ENCODE measurements around the gene PLXNC1. TPM values are rescaled to one million over a fixed set of nuclear protein-coding genes. Genes with fewer than 3 reads are reported as not detected.

The PLXNC1 gene
- total and polyA plus RNA-seq, 4 donors, result 0.71 to 12.0 (median 3.3) TPM

GRCh38 chr12:94207849-94208621 is 59.7 kb downstream of the PLXNC1 start:
- TF ChIP-seq, protein P1, sequence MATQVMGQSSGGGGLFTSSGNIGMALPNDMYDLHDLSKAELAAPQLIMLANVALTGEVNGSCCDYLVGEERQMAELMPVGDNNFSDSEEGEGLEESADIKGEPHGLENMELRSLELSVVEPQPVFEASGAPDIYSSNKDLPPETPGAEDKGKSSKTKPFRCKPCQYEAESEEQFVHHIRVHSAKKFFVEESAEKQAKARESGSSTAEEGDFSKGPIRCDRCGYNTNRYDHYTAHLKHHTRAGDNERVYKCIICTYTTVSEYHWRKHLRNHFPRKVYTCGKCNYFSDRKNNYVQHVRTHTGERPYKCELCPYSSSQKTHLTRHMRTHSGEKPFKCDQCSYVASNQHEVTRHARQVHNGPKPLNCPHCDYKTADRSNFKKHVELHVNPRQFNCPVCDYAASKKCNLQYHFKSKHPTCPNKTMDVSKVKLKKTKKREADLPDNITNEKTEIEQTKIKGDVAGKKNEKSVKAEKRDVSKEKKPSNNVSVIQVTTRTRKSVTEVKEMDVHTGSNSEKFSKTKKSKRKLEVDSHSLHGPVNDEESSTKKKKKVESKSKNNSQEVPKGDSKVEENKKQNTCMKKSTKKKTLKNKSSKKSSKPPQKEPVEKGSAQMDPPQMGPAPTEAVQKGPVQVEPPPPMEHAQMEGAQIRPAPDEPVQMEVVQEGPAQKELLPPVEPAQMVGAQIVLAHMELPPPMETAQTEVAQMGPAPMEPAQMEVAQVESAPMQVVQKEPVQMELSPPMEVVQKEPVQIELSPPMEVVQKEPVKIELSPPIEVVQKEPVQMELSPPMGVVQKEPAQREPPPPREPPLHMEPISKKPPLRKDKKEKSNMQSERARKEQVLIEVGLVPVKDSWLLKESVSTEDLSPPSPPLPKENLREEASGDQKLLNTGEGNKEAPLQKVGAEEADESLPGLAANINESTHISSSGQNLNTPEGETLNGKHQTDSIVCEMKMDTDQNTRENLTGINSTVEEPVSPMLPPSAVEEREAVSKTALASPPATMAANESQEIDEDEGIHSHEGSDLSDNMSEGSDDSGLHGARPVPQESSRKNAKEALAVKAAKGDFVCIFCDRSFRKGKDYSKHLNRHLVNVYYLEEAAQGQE (IDR thresholded peaks at IDR 0.05), result no peak
- no peak for TF ChIP-seq MAX (IDR thresholded peaks at IDR 0.05)
- no peak for TF ChIP-seq ZBTB33 (IDR thresholded peaks at IDR 0.05)
- TF ChIP-seq TAF1 (conservative IDR thresholded peaks at IDR 0.05), result no peak
- TF ChIP-seq NR2F2 (IDR thresholded peaks at IDR 0.05), result no peak
- no peak for TF ChIP-seq HNF4G (IDR thresholded peaks at IDR 0.05)
- no peak for TF ChIP-seq FOXA1 (IDR thresholded peaks at IDR 0.05)
- no peak for TF ChIP-seq ATF3 (IDR thresholded peaks at IDR 0.05)
- TF ChIP-seq GABPA (IDR thresholded peaks at IDR 0.05 in 1 of 2, conservative IDR thresholded peaks at IDR 0.05 in 1 of 2), result no peak
- TF ChIP-seq RXRA (IDR thresholded peaks at IDR 0.05), result no peak
- no peak for TF ChIP-seq EGR1 (IDR thresholded peaks at IDR 0.05; ENCODE audit: low read depth in 2 of 2)
- no peak for TF ChIP-seq FOXA2 (IDR thresholded peaks at IDR 0.05)
- no peak for TF ChIP-seq HNF4A (conservative IDR thresholded peaks at IDR 0.05)
- no peak for TF ChIP-seq YY1 (IDR thresholded peaks at IDR 0.05)
- no peak for TF ChIP-seq RAD21 (IDR thresholded peaks at IDR 0.05)
- no peak for DNase-seq (ENCODE audit: low spot score)
- Histone ChIP-seq H3K9me3 (ENCODE audit: control insufficient read depth in 4 of 4, low read length in 3 of 4) (no peaks in the 10 kb centered on the region), H3K4me1 (ENCODE audit: control insufficient read depth in 4 of 4, insufficient read depth in 4 of 4, low read length in 3 of 4) (peaks cover 0 to 6% (median 0%) of the 10 kb centered on the region in 4 donors), H3K36me3 (ENCODE audit: control insufficient read depth in 4 of 4, insufficient read depth in 3 of 4, low read depth in 1 of 4, low read length in 3 of 4) (no peaks in the 10 kb centered on the region), H3K9ac (ENCODE audit: low read depth in 1 of 2, low read length in 2 of 2) (peak overlapping the region in 1 of 2 donors; percentile 48), H3K27me3 (ENCODE audit: control insufficient read depth in 4 of 4, insufficient read depth in 4 of 4, low read length in 3 of 4) (no peaks in the 10 kb centered on the region), H3K27ac (ENCODE audit: low read depth in 1 of 2, low read length in 2 of 2) (peak overlapping the region; percentile 24 to 27), H3K4me3 (ENCODE audit: low read depth in 1 of 3, low read length in 3 of 3) (no peak overlapping the region)
- WGBS, result 68% methylated on average over 14 of the region's 14 CpGs

DNA sequence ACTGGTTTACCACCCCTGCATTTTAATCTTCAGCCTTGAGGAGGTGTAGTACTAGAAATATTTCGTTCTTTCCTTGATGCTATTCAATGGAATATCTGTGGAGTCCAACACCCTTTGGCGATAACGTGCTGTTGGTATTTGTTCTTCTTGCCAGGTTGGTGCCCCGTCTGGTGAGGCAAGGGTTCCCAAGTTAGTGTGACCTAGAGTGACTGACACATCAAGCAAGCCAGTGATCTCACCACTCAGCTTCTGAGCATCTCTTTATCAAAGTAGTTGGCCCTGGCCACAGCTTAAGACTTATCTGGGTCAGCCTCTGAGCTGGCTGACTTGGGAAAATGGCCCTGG is 60.2 kb downstream of the PLXNC1 start:
- Histone ChIP-seq H3K27ac (ENCODE audit: low read depth in 1 of 2, low read length in 2 of 2) (peak overlapping the region in 1 of 2 donors; percentile 24), H3K36me3 (ENCODE audit: control insufficient read depth in 4 of 4, insufficient read depth in 3 of 4, low read depth in 1 of 4, low read length in 3 of 4) (no peaks in the 10 kb centered on the region), H3K27me3 (ENCODE audit: control insufficient read depth in 4 of 4, insufficient read depth in 4 of 4, low read length in 3 of 4) (no peaks in the 10 kb centered on the region), H3K4me3 (ENCODE audit: low read depth in 1 of 3, low read length in 3 of 3) (no peak overlapping the region), H3K4me1 (ENCODE audit: control insufficient read depth in 4 of 4, insufficient read depth in 4 of 4, low read length in 3 of 4) (peaks cover 0 to 6% (median 0%) of the 10 kb centered on the region in 4 donors), H3K9me3 (ENCODE audit: control insufficient read depth in 4 of 4, low read length in 3 of 4) (no peaks in the 10 kb centered on the region), H3K9ac (ENCODE audit: low read depth in 1 of 2, low read length in 2 of 2) (no peak overlapping the region)
- WGBS, result 93% methylated on average over 4 of the region's 4 CpGs
- DNase-seq (ENCODE audit: low spot score), result no peak
- TF ChIP-seq TAF1 (conservative IDR thresholded peaks at IDR 0.05) (no peak), EGR1 (IDR thresholded peaks at IDR 0.05; ENCODE audit: low read depth in 2 of 2) (no peak), FOXA2 (IDR thresholded peaks at IDR 0.05) (no peak), FOXA1 (IDR thresholded peaks at IDR 0.05) (no peak), ZBTB33 (IDR thresholded peaks at IDR 0.05) (no peak), SP1 (IDR thresholded peaks at IDR 0.05) (no peak), HNF4G (IDR thresholded peaks at IDR 0.05) (no peak), RAD21 (IDR thresholded peaks at IDR 0.05) (no peak), YY1 (IDR thresholded peaks at IDR 0.05) (no peak), CTCF (IDR thresholded peaks at IDR 0.05; ENCODE audit: low read depth, low read length, missing input control) (no peak)
- TF ChIP-seq, protein P1 (IDR thresholded peaks at IDR 0.05), result no peak
